Measurements from ENCODE around the gene BLID.
A peak's percentile ranks its signal among the peaks of the same experiment; 100 is the strongest.

BLID gene

GRCh38 chr11:122103726-122104125 is 12.3 kb downstream of the BLID start:
- no peak for DNase-seq

DNA sequence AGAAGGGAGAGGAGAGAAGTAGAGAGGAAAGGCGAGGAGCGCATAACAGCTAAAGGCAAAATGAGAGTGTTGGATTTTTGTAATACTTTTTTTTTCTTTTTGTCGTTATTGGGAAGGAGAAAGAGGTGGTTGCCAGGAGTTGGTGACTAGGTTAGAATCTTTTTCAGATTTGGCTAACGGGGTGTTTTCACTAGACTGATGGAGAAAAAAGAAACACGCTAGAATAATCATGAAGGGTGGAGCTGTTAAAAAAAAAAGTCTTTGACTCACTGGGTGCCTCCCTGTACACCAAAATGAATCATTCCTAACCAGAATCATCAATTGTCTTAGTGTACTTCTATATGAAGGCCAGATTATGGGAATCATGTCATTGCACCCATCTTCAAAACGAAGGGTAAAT is 12.7 kb downstream of the BLID start:
- DNase-seq: no peak

DNA sequence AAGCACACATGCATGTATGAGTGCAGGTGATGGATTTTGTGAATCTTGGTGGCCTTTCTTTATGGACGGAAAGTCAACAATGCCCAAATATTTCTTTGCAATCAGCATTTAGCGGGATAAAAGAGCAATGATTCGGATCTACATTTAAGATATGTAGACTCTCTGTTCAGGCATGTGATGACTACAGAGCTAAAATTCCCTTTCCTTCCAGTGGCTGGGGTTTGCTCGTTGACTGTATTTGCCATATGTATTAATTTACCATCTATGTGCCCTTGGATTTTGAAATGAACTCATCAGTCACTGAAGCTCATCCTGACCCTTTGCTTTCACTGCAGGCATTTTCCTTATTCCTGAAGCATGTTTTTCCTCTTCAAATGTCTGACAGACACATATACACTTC is 13.6 kb downstream of the BLID start:
- DNase-seq: no peak

DNA sequence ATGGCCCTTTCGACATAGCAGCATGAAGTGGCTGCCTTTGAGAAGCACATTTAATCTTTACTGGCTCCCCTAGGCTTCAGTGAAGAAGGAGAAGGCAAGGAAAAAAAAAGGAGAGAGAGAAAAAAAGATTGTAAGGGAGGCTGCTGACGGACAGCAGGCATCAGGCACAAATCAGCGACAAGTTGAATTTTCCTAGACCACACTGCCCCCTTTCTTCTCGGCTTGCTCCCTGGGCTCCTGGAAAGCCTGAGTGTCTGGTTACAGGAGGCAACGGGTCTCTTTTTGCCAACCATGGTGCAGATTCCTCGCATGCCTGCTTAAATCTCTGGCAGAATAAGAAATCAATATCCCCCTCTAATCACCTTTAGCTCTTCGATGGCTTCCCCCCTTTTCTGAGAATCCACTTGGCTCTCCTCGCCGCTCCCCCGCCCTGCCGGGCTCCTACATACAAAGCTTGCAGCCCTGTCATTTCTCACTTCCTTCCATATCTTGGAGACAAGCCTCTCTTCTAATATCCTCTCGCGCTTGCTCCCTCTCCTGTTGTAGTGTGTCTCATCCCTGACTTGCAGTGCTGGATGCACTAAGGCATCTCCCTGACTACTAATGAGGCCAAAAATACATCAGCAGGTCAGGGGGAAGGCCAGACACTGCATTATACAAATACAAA is 14.3 kb downstream of the BLID start:
- peak; percentile 85 for DNase-seq

DNA sequence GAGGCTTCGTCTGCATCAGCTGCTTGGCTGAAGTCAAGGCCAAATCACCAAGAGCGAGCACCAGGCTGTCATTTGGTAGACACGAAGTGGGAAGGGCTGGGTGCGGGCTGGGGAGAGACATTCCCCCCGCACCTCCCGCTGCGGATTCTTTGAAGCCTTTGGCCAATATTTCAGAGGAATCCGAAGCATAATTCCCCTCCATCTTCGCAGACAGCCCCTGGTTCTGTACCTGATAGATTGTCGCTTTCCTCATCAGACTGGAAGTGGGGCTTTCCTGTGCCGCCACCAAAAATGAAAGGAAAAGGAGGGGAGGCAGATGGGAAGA is 15.3 kb downstream of the BLID start:
- DNase-seq: no peak

DNA sequence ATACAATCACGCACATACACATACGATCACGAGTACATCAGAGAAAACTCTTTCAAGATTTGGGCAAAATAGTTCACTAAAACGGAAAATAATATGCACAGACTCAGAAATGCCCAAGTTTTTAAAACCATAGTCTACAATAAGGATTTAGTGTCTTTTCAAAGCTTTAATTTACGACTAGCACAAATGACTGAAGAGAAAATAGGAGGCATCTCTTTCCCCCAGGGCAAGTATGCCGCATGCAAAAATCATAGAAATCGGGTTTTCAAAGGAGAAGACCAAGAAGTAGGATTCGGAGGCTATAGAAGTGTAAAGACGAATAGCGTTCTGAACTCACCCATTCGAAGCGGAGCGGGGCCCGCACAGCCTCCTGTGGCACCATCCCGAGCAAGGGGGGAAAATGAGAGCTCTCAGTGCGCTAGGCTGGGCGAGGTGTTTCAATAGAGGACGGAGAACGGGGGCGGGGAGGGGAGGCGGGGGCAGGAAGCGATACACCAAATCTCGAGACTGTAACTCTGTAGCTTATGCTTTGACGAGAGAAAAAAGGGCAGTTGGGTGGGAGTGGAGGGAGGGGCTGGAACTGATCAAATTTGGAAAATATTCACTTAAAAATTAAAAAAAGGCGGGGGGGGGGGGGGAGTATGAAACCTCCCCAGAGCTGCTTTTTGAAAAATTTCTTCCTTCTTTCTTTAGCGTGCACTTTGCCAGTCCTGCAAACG is 15.8 kb downstream of the BLID start:
- DNase-seq: no peak

- DNase-seq: peak; percentile 57
These were observed 16.5 kb downstream of the BLID start for GRCh38 chr11:122099374-122100036.

- DNase-seq: no peak
These were observed 17.6 kb downstream of the BLID start for GRCh38 chr11:122098261-122098980.

DNA sequence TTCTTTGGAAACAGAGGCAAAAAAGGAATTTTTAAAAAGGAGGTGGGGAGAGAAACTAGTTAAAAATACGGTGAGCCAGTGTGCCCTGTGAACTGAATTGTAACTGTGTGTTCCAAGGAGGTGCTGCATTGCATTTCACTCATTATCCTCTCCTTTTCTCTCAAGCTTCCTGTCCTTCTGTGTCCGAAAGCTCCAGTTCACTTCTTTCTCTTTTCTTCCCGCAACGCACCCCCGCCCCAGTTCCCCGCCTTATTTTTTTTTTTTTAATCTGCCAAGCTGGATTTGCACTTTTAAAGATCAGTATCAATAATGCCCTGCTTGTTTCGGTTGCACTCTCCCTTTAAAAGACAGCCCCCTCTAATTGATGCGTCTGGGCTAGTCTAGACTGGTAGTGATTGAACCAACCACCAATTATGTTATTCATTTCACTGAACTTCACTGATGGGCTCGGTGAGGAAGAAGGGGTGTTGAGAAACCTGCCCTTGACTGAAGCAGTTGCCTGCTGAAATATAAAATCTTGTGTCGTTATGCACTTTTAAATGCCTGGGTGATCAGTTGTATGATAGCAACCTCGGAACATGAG is 18.5 kb downstream of the BLID start:
- DNase-seq: peak; percentile 73

DNA sequence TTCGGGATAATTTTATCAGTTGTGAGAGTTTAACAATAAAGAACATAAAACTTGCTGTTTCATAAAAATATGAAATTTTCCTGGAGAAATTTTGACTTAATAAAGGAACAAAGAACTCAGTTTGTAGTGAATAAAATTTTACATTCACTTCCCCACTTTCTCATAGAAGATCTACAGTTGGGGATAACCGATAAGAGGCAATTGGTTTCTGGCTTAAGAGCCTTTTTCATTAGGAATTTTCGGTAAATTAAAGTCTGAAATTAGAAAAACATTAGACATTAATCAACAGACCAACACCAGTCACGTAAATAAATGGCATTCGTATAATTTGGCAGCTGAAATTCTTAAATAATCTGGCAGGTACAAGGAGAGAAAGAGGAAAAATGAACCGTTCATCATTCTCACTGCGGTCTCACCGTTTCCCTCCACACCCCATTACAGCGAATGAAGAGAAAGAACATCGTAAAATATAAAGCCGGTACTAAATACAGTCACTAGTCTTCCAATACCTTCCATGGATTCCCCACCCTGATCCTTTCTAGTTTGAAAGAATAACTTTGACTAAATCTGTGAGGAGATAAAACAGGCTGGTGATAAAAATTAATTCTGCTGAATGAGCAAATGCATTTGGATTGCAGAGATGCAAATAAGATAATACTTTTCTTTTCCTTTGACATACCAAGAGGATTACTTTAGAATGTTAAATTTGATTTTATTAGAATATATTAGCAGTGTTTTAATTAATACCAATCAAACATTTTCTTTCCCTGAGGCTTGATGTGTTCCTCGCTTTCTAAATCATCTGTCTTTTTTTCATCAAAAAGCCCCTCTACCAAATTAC is 19.5 kb downstream of the BLID start:
- no peak for DNase-seq

- no peak for DNase-seq
These were observed 20.2 kb downstream of the BLID start for GRCh38 chr11:122095681-122096262.

DNA sequence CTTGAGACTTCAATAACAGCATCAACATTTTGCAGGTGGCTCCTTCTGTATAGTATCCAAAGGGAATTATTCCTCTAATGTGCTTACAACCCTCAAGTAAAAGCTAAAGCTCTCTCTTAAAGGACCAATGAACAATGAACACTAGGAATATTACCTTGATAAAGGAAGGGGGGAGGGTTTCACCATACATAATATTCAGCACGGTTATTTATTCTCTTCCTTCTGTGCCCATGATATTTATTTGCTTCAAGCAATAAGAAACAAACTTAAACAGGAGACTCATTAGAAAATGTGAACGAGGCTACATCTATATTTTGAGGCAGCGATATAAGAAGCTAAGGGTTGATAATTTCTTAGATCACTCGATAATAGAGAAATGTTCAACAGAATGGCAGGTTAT is 21.2 kb downstream of the BLID start:
- no peak for DNase-seq

DNA sequence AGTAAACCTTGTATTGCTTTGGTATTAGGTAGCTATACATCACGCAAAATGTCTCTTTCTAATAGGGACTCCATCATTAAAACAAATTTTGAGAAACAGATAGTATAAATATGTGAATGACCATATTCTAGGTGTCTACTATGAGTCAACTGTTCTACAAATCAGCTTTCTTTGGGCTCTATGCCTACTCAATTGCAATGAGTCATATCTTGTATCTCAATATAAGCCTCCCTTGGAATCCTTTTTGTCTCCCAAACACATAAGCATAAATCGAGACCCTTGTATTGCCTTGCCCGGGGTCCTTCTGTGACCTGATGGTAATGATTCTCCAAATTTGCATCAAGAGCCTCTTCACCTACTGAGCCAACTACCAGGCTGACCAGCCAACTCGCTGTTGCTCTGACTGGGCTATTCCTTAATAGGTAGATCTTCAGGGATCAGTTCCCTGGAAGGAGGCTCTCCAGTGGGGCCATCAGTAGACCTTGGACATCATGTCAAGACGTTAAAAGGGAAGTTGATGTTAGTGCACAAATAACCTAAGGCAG is 22.2 kb downstream of the BLID start:
- no peak for DNase-seq

DNA sequence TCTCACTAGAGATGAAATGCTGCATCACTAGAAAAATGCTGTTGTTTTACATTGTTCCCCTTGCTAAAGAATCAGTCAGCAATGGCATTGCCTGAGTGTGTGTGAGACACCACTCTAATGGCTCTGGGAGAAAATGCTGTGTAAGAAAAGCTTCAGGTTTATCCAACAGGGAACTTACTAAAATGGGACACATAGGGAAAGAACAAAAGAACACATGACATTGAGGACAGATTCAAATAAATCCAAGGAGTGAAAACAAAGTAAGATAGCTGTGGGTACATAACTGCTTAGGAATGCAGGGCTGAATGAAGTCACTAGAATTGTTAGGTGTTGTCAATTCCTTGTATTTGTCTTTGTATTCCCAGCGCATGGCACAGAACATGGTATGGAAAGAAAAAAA is 24.2 kb downstream of the BLID start:
- no peak for DNase-seq

- DNase-seq: no peak
These were observed 26.9 kb downstream of the BLID start for GRCh38 chr11:122089111-122089510.

DNA sequence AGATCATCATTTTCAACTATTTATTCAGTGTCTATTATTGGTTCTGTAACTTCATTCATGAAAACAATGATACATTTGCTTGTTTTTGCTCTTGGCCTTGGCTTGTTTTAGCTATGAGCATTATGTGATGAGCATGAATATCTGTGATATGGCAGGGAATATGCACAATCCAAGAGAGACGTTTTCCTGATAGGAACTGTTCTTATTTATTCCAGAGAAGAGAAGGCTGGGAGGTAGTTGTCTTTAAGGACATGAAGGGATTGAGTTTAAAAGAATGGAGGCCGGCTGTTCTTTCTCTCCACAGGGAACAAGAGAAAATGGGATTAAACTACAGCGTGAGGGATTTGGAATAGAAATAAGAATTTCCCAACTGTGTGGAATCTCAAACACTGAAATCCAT is 30.3 kb downstream of the BLID start:
- DNase-seq: no peak

DNA sequence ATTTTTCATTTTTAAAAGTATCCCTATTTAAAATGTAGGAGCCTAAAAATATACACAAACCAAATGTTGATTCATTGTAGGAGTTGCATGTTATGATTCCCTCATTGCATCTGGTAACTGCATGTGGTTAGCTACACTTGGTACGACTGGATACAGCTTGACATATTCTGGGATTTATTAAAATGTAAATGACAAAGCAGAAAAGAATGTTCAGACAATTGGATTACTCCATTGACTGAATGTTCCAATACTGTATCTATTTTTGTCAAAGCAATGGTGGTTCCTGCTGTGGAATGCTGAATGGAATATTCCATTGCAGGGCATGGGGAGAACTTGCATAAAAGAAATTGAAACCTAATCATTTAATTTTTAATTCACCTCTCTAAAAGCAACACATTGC is 30.8 kb downstream of the BLID start:
- DNase-seq: no peak

DNA sequence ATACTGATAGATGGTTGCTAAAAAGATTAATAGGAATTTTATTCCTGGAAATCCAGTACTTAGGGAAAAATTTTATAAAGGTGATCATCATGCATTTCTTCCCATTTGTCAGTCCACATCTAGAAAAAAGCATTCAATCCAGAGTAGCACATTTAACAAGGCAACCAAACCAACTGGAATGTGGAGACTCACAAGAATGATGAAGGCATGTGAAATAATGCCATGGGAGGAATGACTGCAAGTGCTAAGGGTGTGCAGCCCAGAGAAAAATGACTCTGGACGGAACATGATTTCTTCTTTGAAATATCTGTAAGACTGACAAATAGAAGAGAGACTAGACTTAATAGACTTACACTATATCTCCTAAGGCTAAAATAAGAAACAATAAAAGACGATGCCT is 33.8 kb downstream of the BLID start:
- no peak for DNase-seq

DNA sequence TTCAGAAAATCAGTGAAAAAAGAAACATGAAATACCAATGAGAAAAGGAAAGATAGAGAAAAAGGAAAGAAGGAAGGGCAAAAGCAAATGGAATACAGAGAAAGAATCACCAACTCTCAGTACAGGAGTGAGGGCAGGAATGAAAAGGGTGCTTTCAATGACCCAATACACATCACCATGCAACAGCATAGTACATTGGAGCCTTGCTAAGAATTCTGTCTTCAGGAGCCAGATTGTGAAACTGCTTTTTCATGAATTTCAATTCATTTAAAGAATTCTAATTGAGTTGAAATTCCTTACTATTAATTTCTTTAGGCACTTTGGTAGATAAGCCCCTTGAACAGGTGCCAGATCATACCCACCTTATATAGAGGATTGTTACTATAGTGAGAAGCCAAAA is 34.9 kb downstream of the BLID start:
- DNase-seq: no peak

GRCh38 chr11:122077459-122077858 is 38.6 kb downstream of the BLID start:
- no peak for DNase-seq

- DNase-seq: no peak
These were observed 39.4 kb downstream of the BLID start for GRCh38 chr11:122076512-122077120.
